Dedifferentiated amniotic fluid mesenchymal stem cell (primary cell): ENCODE data around the gene TMEM154.

Experiments used
- DNase-seq: peaks from one replicate; pipeline ENCODE4 v3.0.0-alpha.2; 2016; ENCODE audit errors: extremely low spot score

The TMEM154 gene

DNA sequence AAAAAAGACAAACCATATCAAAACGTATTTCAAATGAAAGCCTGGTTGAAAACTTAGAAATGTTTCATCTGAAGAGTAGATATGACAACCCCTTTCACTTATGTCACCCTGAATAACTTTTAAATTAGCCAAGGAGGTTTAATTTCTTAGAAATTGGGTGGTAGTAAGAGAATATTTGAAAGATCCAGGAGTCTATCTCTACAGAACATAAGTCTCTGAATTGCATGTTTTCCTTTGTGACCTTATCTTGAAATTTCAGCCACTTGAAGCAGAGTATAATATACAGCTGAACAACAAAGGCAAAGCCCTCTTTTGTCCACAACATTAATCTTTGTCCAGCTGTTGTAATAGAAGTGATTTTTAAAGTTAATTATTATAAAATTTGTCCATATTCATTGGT is 49.5 kb downstream of the TMEM154 start:
- no peak for DNase-seq

DNA sequence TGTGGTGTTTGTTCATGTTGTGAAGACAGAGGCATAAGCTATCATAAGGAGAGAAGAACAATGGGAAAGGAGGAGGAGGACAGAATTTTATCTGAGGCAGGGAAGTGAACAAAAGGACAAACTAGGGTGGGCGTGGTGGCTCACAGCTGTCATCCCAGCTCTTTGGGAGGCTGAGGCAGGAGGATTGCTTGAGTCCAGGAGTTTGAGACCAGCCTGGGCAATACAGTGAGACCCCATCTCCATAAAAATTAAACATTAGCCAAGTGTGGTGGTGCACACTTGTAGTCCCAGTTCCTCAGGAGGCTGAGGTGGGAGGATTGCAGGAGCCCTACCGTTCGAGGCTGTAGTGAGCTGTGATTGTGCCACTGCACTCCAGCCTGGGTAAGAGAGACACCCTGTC is 49.9 kb downstream of the TMEM154 start:
- no peak for DNase-seq

DNA sequence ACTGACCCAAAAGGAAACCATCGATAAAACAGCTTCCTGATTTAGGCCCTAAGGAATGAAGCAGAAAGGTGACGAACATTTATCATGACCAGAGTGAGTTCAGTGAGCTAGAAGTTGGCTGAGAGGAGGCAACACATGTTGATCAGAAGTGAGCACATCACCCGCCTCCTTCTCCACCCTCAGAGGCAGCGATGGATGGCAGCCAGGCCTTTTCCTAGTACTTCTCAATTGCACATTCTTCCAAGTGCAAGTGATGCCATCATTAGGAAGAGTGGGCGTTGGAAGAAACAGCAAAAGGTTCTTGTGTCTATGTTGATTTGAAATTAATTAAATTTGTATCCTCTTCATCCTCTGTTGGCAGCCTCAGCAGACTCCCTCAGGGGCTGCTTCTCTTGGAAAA is 51.7 kb downstream of the TMEM154 start:
- DNase-seq = no peak

DNA sequence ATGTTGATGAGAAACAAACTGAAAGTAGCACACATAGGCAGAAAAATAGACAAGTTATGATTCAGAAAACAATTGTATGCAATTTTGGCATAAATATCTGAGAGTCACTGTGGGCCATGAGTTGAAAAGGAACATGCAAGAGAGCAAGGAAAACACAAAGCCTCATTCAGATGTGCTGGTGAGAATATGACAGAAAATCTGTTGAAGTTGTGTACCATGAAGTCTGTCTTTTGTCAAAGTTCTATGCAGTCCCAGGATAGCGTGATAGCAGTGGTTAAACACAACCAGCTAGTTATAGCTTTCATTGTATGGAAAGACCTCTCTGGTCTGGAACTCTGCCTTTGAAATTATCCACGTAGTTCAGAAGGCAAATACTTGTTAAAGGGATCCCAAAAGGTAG is 53.0 kb downstream of the TMEM154 start:
- no peak for DNase-seq

DNA sequence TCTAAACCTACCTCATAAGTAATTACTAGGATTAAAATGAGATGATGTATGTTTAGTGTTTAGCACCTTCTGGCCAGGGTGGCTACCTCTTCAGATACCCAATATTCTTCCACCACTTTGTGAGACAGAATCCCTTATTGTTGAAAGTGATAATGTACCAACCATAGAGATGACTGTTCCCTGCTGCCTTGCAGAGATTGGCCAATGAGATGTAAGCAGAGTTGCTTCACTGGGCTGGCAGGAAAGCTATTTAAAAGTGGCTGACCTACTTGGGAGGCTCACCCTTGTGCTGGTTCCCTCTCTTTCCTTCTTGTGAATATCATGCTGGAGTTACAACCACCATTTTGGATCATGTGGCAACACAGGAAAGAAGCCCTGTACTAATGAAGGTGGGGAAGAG is 58.9 kb downstream of the TMEM154 start:
- DNase-seq = no peak

DNA sequence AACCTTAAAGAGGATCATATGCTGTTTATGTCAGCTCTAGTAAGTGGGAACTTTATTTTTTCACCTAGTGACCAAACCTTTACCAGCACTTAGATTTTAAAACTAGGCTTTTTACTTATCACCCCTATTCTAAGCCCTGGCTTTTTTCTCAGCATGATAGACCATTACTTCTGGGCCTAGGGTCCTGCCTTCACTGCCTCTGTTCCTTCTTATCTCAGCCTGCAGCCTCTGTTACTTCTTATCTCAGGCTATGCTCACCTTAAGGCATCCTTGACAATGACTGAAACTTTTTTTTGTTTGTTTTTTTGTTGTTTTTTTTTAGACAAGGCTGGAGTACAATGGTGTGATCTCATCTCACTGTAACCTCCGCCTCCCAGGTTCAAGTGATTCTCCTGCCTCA is 59.6 kb downstream of the TMEM154 start:
- DNase-seq = no peak

DNA sequence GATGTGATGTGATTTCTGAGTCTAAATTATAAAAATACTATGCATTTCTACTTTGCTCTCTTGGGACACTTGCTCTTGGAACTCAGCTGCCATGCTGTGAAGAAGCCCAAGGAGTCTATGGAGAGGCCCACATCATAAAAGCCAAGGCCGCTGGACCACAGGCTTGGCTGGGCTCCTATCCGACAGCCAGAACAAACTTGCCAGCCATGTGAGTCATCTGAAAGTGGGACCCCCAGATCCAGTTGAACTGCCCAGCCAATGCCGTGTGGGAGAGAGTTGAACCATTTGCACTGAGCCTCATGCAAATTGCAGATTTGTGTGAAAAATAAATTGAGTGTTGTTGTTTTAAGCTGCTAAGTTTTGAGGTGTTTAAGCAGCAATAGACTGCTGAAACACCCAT is 60.2 kb downstream of the TMEM154 start:
- DNase-seq = no peak

DNA sequence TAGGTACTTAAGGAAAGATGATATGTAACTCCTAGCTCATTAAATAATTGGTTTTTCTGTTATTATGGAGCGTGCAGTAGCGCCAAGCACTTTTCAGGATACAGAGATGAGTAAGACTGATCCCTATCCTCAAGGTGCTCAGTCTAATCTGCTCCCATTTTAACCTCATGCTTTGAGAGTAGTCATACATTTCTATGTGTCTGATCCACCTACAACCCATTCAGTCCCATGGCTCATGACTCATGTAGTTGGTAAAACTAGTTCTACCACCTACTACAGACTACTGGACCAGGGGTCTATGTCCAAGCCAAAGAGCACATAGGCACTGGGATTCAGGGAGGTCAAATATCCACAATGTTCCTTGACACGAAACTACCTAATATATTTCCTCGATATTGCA is 60.8 kb downstream of the TMEM154 start:
- DNase-seq = no peak

DNA sequence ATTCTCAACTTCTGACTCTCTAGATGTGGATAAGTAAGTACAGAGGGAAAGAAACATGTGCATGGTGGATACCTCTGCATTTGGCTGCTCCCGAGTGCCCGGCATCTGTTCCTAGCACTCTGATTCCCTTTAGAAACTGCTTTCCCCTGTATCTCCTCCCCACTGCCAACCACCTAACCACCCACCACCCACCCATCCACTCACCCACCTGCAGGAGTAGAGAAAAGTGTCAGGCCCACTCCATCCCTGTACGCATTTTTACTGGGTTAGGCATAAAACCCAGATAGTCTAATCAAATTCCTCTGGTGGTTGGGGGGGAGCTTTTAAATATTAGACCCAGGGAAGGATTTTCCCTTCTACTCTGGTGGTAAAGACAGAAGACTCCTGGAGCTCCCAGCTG is 63.0 kb downstream of the TMEM154 start:
- DNase-seq = no peak

DNA sequence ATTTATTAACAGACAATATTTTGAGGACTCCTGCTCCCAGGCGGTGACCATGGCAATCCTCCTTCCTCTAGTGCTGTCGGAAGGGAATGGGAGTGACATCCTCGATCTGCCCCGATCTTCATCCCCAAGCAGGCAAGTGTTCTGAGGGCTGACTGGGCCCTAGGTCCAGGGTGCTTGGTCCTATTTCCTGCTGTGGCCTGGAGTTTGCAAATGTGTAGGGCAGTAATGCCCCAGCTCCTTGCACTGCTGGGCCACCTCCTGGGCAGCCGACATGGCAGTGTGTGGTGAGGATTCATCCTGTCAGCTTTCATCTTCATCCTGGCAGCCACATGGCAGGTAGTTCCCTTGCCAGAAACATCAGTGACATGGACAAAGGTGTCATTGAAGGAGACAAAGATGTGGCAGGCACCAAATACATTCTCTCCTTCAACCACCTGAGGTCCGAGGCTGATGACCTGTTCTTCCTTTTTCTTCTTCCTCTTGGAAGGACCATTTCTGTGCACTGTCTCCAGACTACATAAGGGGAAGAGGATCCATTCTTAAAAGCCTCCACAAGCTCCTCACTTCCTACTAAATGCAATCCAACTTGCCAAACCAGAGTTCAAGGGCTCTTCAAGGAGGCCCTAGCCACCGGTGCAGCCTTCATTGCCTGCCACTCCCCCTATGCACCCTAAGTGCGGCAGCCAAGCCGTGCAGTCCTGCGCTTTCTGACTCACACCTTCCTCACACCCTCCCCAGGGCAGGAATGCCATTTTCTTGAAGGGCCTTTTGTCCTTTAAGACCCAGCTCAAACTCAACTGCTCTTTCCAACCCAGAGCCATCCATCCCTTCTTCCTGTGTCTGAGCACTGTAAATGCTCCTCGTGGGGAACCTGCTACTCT is 65.7 kb downstream of the TMEM154 start:
- DNase-seq = no peak

DNA sequence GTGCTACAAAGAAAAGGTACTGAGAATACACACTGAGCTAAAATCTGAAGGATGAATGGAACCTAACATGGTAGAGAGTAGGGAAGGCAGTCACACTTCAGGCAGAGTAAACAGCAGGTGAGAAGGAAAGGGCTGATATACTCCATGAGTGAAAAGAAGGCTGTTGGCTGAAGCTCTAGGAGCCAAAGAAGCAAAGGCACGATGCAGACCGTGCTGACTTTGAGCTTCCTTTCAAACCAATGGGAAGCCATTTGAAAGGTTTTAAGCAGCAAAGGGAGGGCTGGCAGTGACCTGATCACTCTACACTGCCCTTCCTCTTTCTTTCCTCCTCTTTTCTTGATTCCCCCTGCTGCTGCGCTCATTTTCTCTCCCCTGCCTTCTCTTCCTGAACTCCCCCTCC is 66.4 kb downstream of the TMEM154 start:
- DNase-seq = no peak

DNA sequence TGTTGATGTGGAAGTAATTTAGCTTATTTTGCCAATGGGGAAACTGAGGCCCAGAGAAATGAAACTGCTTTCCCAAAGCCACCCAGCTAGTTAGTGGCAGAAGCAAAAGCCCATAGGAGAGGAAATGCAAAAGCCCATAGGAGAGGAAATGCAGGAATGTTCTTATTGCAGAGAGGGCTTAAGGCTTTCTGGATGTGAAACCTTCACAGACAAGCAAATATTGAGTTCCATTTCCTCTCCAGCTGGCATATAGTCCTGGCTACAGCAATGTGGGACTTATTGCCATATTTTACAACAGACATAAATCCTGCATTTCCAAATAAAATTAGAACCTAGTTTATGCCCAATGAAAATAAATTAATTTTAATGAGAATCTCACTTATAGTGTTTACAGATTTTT is 69.7 kb downstream of the TMEM154 start:
- DNase-seq = no peak

DNA sequence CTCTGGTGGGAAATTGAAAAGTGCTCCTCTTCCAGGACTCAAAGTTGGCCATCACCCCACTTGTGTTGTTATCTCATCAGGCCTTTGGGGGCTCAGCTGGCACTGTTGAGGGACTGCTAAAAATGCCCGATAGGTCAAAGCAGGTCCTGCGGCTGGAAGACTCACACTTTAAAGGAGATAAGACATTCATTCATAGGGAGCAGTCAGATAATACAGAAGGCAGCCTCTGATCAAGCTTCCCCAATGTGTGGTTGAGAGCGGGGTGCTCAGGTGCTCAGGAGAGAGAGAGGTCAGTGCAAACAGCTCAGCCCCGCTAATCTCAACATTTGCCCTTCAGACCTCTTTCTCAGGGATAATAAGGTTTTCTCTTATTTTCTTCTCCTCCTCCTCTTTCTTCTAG is 70.3 kb downstream of the TMEM154 start:
- no peak for DNase-seq

DNA sequence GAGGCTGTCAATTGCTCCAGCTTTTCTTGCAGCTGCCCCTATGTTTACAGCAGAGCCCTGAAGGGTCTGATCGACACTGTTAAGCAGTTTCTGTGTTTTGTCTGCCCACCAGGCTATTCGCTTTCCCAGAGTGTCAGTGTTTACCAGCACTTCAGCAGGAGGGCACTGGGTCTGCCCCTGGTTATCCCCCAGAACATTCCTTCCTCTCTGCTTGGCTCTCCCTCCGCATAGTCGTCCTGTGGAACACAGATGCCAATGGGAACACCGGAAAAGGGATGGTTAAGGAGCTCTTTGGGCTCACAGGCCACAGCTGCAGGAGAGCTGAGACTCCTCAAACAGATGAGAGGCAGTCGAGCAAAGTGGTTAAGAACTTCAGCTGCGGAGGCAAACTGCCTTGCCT is 72.6 kb downstream of the TMEM154 start:
- no peak for DNase-seq

DNA sequence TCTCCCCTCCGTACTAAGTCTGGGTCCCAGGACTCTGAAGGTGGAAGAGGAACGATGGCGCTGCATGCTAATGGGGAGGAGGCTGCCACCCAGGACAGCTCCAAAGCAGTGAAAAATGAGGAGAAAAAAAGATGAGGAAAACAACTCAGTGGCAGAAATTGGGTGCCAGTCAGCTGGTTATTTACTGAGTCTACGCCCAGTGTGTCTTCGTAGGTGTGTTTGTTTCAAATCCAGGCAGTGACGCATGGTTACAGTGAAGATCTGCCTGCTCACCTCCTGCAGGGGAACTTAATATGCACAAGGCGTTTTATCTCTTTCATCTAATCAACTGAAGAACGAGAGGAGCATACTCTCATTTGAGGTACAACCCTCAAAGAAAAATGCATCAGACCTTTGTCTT is 73.0 kb downstream of the TMEM154 start:
- no peak for DNase-seq

DNA sequence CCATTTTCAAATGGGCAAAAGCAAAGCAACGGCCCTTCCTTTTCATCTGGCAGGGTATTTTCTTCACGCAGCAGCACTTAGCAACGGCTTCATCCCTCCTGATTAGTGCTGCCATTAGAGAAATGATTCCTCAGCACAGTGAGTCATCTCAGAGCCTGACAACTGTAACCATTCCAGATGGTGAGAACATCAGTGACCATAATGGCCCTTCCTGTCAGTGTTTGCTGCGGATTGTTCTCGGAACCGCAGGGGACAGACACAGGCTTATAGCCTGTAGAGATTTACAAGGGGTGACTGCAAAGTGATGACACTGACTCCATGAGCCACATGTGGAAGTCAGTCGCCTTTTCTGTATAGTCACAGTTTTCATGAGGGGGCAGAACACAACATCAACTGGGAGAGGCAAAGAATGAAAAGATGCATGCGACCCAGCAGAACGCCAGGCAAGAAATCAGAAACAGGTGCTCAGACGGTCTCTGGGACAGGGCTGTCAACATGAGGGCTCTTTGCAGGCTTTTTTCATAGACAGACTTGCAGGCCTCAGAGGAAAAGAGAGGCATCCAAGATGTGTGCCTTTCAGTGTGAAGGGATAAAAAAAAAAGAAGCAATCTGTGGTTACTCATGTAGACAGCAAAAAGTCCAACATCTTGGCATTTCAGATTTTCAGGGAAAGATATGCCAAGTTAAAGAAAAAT is 74.0 kb downstream of the TMEM154 start:
- peak; percentile 28 for DNase-seq

DNA sequence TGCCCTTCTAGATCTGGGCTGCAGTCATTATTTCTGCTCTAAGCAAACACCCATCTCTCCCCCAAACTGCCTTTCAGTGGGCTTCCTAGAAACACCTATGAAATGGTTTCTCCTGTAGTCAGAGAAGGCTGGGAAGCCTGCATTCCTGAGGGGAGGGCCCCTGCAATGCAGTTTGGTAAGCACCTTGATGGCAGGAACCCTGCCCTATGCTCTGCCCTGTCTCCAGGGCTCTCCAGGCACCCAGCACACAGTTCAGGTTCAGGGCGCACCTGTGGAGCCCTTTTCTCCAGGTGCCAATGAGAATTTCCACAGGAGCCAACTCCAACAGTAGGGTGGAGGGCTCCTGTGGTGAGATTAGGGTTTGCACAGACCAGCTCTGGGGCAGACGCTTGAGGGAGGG is 74.8 kb downstream of the TMEM154 start:
- DNase-seq = no peak

DNA sequence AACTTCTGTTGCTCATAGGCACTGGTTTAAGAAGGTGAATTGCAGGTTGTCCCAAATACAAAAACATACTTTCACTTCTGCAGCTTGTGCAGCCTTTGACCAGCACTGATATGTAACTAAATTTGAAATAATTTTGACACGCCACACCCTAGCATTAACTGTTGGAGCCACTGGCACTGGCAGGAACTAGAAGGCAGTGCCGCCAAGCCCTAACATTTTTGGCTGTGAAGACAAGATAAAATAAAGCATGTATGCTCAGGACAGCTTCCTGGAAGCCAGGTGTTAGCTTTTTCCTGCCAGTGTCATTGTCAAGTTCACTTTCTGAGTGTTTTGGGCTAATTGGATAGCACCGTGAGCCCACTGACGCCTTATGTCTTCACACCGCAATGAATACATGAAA is 78.6 kb downstream of the TMEM154 start:
- no peak for DNase-seq

DNA sequence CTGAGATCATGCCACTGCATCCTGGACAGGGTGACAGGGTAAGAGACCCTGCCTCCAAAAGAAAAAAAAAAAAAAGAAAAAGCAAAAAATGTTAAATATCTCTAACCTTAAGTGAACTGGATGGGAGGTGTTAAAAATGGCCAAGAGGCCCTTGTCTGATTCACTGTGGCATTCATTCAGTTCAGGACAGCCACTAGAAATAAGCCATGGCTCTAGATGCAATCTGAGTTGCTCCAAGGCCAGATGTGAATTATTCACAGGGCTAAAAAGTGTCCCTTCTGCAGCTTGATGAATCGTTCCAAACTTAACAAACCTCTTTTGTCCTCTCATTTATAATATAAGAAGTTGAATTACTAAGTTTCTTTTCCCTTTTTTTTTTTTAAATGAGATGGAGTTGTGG is 80.2 kb downstream of the TMEM154 start:
- no peak for DNase-seq

DNA sequence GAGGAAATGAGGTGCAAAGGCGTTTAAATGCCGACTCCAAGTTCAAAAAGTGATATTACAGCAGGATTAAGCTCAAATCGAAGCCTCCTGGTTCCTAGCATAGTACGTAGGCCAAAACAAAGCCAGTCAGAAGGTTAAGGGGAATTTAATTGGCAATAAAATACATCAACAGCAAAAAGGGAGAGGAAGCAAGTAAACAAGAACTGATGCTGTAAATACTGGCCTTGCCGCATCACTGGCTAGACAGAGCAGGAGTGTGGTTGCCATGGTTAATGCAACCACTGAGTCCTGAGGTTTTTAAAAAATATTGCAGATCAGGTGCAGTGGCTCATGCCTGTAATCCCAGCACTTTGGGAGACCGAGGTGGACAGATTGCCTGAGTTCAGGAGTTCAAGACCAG is 80.7 kb downstream of the TMEM154 start:
- no peak for DNase-seq

DNA sequence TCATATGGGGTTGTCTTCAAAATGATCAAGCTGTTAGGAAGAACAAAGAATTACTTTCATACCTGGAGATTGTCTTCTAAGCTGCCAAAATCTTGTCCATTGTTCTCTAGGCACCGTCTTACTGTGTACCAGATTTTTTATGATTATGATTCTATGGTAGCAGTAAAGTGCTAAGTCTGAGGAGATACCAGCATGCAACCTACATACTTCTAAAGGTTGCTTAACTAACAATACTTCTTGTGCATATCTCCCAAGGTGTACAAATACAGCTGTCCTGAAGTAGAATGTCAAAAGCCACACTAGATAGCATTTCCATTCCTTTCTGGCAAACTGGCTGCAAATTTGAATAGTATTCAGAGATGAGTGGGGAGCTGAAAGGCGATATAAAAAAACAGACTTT is 81.3 kb downstream of the TMEM154 start:
- DNase-seq = no peak

DNA sequence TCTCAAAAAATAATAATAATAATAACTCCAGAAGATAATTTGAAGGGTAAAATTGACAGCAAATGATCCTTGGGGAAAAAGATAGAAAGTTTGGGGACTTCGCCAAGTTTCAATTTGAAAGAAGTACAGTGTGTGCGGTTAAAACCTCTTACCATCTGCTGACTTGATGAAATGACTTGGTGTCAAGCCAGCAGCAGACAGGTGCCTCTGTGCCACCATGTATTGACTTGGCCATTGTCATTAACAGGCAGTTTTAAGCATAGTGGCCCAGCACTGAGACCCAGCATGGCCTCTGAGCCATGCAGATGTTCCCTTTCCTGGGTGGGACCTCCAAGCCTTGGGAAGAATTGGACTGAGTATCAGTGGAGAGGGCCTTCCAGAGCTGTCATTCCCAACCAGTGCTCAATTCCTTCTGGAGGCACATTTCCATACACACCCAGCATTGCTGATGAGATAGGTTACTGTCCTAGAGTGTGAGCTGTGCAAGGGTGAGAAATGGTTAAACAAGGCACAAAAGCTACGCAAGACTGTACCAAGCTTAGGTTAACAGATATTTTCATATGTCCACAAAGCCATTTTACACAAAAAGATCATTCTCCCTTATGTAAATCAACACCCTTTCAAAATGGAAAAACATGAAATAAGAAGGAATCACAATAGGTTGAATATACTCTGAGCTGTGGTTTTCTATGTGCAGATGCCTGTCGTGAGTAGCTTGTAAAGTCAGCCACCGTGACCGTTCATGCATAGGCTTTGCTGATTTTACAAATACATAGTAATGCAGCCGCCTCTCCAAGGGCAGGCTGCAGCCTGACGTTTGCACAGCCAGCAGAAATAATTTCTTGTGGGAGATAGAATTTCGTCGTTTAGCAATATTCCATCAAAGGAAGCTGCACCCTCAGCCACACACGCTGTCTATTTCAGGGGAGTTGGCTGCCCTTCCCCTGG is 84.5 kb downstream of the TMEM154 start:
- no peak for DNase-seq
